Limb (tissue), 2 donors: Measurements from ENCODE around the gene EDIL3.

Experiments used
- DNase-seq, 2 donors: peaks; one replicate each; pipeline ENCODE4 v3.0.0-alpha.2; 2016; ENCODE audit errors: extremely low spot score in 2 of 2

EDIL3 gene

DNA sequence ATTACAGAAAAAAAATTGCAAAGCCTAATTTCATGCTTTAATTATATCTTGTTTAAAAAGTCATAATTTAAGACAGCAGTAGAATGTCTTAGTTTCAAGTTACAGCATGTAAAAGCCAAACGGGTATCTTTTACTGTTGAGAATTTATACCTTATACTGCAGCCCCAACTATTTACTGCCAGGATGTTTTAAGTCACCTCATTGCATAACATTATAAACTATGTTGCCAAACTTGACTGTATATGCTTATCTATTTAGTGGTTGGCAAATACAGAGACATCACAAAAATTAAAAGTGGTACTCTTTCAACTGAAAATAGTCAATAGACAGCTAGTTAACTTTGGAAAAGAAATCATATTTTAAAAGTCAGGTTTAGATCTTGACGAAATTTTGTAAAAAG is 119.5 kb downstream of the EDIL3 start:
- no peak for DNase-seq

GRCh38 chr5:84260939-84261338 is 123.7 kb downstream of the EDIL3 start:
- DNase-seq = no peak

- DNase-seq = no peak
Measured at GRCh38 chr5:84260140-84260539, 124.5 kb downstream of the EDIL3 start.

DNA sequence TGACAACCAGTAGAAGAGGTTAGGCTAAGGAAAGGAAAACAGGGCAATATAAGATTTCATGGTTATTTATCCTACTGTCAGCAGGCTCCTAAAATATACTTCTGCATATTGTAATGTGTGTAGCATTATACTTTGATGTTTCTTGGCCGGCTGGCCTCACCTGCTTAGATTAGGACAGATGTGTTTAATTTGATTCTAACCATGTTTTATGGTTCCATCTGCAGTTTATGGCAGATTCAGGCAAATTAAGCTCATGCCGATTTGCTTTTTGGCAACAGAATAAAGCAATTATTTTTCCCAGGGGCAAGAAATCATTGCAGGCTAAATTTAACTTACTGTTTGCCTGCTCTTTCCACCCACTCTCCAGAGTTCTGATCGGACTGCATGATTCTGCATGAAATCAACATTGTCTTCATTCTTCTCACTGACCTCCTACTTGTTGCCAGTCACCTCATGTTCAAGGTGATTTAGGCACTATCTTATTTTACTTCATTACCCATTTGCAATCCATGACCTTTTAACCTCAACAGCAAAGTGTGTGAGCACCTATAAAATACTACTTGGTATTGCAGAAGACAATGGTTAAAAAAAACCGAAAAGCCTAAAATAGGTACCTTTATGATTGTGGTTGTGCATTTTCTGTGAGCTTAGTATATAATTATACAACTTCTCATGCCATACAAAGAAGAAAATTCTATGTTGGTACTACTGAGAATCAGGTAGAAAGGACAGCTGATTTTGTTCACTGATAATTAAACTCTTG is 125.2 kb downstream of the EDIL3 start:
- no peak for DNase-seq

GRCh38 chr5:84257061-84257460 is 127.6 kb downstream of the EDIL3 start:
- no peak for DNase-seq

GRCh38 chr5:84255315-84255714 is 129.4 kb downstream of the EDIL3 start:
- no peak for DNase-seq

DNA sequence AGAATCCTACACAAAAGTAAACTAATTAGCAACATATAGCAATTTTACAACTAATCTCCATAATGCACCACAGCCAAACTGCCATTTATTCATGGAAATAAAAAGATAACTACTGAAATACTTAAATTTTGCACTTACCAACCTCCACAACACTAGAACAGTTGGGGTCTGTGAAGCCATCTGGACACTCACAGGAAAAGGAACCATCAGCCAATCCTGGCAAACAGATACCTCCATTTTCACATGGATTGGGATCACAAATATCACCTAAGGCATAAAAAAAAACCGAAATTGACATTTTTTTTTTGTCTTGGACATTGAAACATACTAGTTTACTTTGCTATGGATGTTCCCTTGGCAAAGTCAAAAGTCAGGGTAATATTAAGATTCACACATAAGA is 130.7 kb downstream of the EDIL3 start:
- no peak for DNase-seq

GRCh38 chr5:84251503-84251902 is 133.2 kb downstream of the EDIL3 start:
- no peak for DNase-seq

DNA sequence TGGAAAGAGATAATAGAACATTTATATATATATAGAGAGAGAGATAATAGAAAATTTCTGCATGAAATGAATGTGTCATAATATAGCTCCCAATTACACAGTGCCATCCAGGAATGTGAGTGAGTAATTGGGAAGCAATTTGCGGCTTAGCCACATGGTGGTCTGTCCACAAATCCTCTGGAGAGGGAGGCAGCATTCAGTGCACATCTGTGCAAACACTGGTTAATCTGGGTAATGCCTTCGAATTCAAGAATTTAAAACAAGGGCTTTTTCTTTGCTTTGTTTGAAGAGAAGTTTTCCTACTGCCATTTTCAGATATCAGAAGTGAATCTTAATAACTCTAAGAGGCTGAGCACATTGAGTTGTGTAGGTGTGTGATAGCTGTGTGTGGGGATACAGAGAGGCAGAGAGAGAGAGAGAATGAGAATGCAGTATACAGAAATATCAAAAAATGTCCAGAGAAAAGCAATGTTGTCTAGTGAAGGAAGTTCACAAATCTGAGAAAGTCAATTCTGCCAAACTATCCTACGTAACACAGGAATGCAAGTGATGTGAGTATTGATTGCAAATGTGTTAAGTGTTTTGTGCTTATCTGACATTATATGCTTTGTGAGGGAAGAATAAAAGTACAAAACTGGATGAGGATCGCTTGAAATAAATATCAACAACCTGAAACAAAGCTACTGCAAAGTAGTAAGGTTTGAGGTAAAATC is 134.6 kb downstream of the EDIL3 start:
- no peak for DNase-seq

- no peak for DNase-seq
Measured at GRCh38 chr5:84248013-84248412, 136.7 kb downstream of the EDIL3 start.

DNA sequence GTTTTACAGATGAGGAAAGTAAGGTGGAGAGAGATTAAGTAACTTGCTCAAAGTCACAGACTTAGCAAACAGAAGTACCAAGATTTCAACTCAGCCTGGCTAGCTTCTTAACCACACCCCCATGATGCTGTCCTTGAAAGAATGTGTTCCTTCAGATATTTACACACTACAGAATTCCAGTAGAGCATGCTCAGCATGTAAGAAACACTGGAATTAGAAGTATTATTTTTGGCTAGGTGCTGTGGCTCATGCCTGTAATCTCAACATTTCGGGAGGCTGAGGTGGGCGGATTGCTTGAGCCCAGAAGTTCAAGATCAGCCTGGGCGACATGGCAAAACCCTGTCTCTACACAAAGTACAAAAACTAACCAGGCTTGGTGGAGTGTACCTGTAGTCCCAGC is 142.4 kb downstream of the EDIL3 start:
- DNase-seq = no peak

DNA sequence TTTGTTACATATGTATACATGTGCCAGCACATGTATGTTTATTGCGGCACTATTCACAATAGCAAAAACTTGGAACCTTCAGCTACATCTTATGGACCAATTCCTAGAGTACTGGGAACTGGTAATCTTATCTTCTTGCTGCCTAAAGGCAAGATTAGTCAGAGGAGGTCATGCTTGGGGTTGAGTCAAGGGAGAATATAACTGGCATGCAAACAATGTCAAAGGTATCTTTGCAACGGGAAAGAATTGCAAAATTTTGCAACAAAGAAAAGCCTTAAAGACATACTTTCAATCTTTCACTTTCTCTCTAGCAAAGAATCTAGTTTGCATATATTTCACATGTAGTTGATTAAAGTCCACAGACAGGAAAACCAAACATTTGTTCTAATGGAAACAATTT is 145.2 kb downstream of the EDIL3 start:
- no peak for DNase-seq

- DNase-seq = no peak
Measured at GRCh38 chr5:84237126-84237525, 147.6 kb downstream of the EDIL3 start.

DNA sequence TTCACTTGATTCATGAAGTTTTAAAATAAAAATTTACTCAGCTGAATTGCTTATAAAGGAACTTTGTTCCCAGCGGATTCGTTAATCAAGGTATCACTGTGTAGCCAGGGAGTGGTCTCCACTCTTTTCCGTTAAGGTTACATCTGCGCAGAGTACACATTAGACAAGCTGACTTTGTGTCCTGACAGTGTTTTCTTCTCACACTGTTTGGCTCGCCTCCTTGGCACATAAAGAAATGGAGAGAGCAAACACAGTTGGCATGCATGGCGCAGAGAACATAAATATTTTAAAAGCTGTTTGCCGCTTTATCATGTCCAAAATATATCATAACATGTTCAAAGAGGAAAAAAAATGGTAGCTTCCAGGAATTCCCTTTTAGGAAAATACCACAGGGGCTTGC is 153.2 kb downstream of the EDIL3 start:
- DNase-seq = no peak

GRCh38 chr5:84229045-84229444 is 155.6 kb downstream of the EDIL3 start:
- DNase-seq = no peak

GRCh38 chr5:84228266-84228665 is 156.4 kb downstream of the EDIL3 start:
- DNase-seq = no peak

- no peak for DNase-seq
Measured at GRCh38 chr5:84227236-84227635, 157.4 kb downstream of the EDIL3 start.

- DNase-seq = no peak
Measured at GRCh38 chr5:84218546-84218945, 166.1 kb downstream of the EDIL3 start.

DNA sequence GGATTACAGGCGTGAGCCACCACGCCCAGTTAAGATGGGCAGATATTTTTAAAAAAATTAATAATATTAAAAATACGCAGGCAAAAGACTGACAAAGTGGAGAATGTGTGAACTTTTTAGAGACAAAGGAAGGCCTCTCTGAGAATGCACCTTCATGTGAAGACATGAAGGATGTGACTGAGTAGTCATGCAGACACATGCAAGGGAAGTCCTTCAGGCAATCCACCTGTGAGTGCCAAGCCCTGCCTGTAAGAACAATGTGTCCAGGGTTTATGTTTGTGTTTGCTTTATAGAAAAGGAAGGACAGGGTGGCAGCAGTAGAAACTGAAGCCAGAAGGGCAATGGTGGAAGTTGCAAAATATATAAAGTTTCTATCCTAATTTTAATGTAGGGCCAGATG is 169.2 kb downstream of the EDIL3 start:
- DNase-seq = no peak

DNA sequence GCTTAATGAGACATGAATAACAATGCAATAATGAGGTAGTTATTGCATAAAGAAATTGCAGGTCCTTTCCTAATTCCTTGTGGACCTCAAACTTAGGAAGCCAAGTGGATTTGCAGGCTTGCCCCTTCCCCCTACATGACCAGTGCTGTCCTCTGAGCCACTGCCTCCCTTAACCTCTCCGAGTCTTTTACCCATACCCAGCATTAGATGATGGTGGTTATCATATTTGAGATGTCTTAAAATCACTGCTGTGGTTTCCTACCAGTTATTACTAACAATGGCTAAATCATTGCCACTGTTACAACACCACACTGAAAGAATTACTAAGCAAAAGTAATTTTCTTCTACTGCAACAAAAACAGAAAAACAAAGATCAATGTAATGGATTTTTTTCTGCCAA is 170.8 kb downstream of the EDIL3 start:
- no peak for DNase-seq

GRCh38 chr5:84213212-84213611 is 171.5 kb downstream of the EDIL3 start:
- DNase-seq = no peak

GRCh38 chr5:84204772-84205171 is 179.9 kb downstream of the EDIL3 start:
- DNase-seq = no peak

GRCh38 chr5:84202136-84202535 is 182.5 kb downstream of the EDIL3 start:
- DNase-seq = no peak
